H7 (cell line): ENCODE data around the gene OPRL1. TPM values are rescaled to one million over a fixed set of nuclear protein-coding genes. Genes with fewer than 3 reads are reported as not detected.

ENCODE experiments used
- DNase-seq: peaks from one replicate; pipeline ENCODE4 v3.0.0; 2012
- H3K27me3 ChIP-seq: 2 replicates; pipeline ENCODE4 v1.6.0; 2011; ENCODE audit warnings: mild to moderate bottlenecking, low read length; ENCODE audit not compliant: control insufficient read depth, insufficient read depth
- H3K36me3 ChIP-seq: replicated peaks from 2 replicates; pipeline ENCODE4 v1.5.1; 2011; ENCODE audit warnings: low read length; ENCODE audit not compliant: control insufficient read depth, insufficient read depth
- H3K4me3 ChIP-seq: 2 replicates; pipeline ENCODE4 v1.5.1; 2011; ENCODE audit warnings: low read depth, mild to moderate bottlenecking, control low read depth, low read length, moderate library complexity; ENCODE audit not compliant: insufficient read depth
- total RNA-seq: library from RNA; depleted of rRNA; stranded (reverse); fragments of >200 nt; shearing (Covaris generic); gene quantifications from 2 replicates; pipeline ENCODE4 v1.2.3, GENCODE V29; 2014

Gene OPRL1
- total RNA-seq, 1 experiment from 2014 or later = 2.4 TPM

- H3K4me3 ChIP-seq = no peak overlapping the region
- H3K36me3 ChIP-seq = no peaks in the 10 kb centered on the region
- DNase-seq = peak; percentile 90
- no peaks in the 10 kb centered on the region for H3K27me3 ChIP-seq
These were observed 11.9 kb downstream of the OPRL1 start for GRCh38 chr20:64091770-64092169.

GRCh38 chr20:64092258-64093012 is 12.6 kb downstream of the OPRL1 start:
- Histone ChIP-seq H3K36me3 (no peaks in the 10 kb centered on the region), H3K27me3 (no peaks in the 10 kb centered on the region), H3K4me3 (no peak overlapping the region)
- no peak for DNase-seq

- Histone ChIP-seq H3K36me3 (no peaks in the 10 kb centered on the region), H3K4me3 (no peak overlapping the region), H3K27me3 (no peaks in the 10 kb centered on the region)
- DNase-seq = peak; percentile 83
These were observed 13.2 kb downstream of the OPRL1 start for GRCh38 chr20:64093013-64093503.

- DNase-seq = no peak
These were observed 15.6 kb downstream of the OPRL1 start for GRCh38 chr20:64095455-64095854.

GRCh38 chr20:64095927-64096326 is 16.0 kb downstream of the OPRL1 start:
- peaks cover under 1% of the 10 kb centered on the region; the same call in 1 of the 2 replicates for H3K27me3 ChIP-seq
- H3K36me3 ChIP-seq = no peaks in the 10 kb centered on the region
- H3K4me3 ChIP-seq = no peak overlapping the region
- no peak for DNase-seq

More at GRCh38 chr20:64095455-64095854, 15.6 kb downstream of the OPRL1 start:
- Histone ChIP-seq H3K27me3 (no peaks in the 10 kb centered on the region), H3K4me3 (no peak overlapping the region), H3K36me3 (no peaks in the 10 kb centered on the region)

GRCh38 chr20:64096535-64096934 is 16.7 kb downstream of the OPRL1 start:
- Histone ChIP-seq H3K4me3 (no peak overlapping the region), H3K27me3 (peaks cover 5% of the 10 kb centered on the region; the same call in 1 of the 2 replicates), H3K36me3 (no peaks in the 10 kb centered on the region)
- DNase-seq = no peak

GRCh38 chr20:64098471-64099013 is 18.7 kb downstream of the OPRL1 start:
- no peaks in the 10 kb centered on the region for H3K36me3 ChIP-seq
- DNase-seq = no peak
- peaks cover 19% of the 10 kb centered on the region for H3K27me3 ChIP-seq
- H3K4me3 ChIP-seq = no peak overlapping the region

GRCh38 chr20:64099086-64099786 is 19.4 kb downstream of the OPRL1 start:
- no peak for DNase-seq
- Histone ChIP-seq H3K27me3 (peaks cover 19% of the 10 kb centered on the region), H3K4me3 (no peak overlapping the region), H3K36me3 (no peaks in the 10 kb centered on the region)

GRCh38 chr20:64099880-64100565 is 20.1 kb downstream of the OPRL1 start:
- H3K4me3 ChIP-seq = no peak overlapping the region
- no peak for DNase-seq
- H3K36me3 ChIP-seq = no peaks in the 10 kb centered on the region
- peaks cover 19% of the 10 kb centered on the region for H3K27me3 ChIP-seq

- H3K4me3 ChIP-seq = no peak overlapping the region
These were observed 20.6 kb downstream of the OPRL1 start for GRCh38 chr20:64100566-64100888.

GRCh38 chr20:64100946-64101688 is 21.2 kb downstream of the OPRL1 start:
- Histone ChIP-seq H3K36me3 (no peaks in the 10 kb centered on the region), H3K27me3 (peaks cover 19% of the 10 kb centered on the region), H3K4me3 (no peak overlapping the region)
- no peak for DNase-seq

More at GRCh38 chr20:64100566-64100888, 20.6 kb downstream of the OPRL1 start:
- no peak for DNase-seq
- Histone ChIP-seq H3K36me3 (no peaks in the 10 kb centered on the region), H3K27me3 (peaks cover 19% of the 10 kb centered on the region)

GRCh38 chr20:64101731-64102621 is 22.1 kb downstream of the OPRL1 start:
- Histone ChIP-seq H3K27me3 (peaks cover 19% of the 10 kb centered on the region), H3K36me3 (no peaks in the 10 kb centered on the region), H3K4me3 (peak overlapping the region; percentile 56)
- DNase-seq = peak; percentile 99

- H3K36me3 ChIP-seq = no peaks in the 10 kb centered on the region
- peak; percentile 90 for DNase-seq
- peaks cover 19% of the 10 kb centered on the region for H3K27me3 ChIP-seq
- peak overlapping the region; percentile 56 for H3K4me3 ChIP-seq
These were observed 22.9 kb downstream of the OPRL1 start for GRCh38 chr20:64102647-64103354.
